Kidney (tissue), 14 donors: Measurements from ENCODE around the gene SPECC1. TPM values are rescaled to one million over a fixed set of nuclear protein-coding genes. Genes with fewer than 3 reads are reported as not detected.

Experiments used
- DNase-seq, 5 donors: peaks; one replicate each; pipeline ENCODE4 v3.0.0-alpha.2; 2013 to 2020
- FAIRE-seq: peaks from 2 replicates; lab custom pipeline; 2012; peaks lifted over from hg19 to GRCh38; lab: Jason Lieb, UNC
- H3K27ac ChIP-seq, 2 donors: one replicate each; pipeline ENCODE4 v1.7.0; 2013; ENCODE audit warnings: low read depth in 2 of 2, low read length in 2 of 2, inconsistent platforms in 1 of 2
- H3K27me3 ChIP-seq: one replicate; pipeline ENCODE4 v1.7.1; 2013; ENCODE audit warnings: low read length, inconsistent platforms; ENCODE audit not compliant: control insufficient read depth, insufficient read depth
- H3K36me3 ChIP-seq, 3 donors: one replicate each; pipeline versions ENCODE4 v1.7.0 to v1.7.1; 2013; ENCODE audit warnings: low read length in 3 of 3, control low read depth in 1 of 3, inconsistent platforms in 1 of 3; ENCODE audit not compliant: insufficient read depth in 3 of 3, control insufficient read depth in 2 of 3
- H3K4me1 ChIP-seq, 3 donors: one replicate each; pipeline versions ENCODE4 v1.7.0 to v1.7.1; 2013; ENCODE audit warnings: low read length in 3 of 3, inconsistent platforms in 1 of 3, low read depth in 1 of 3; ENCODE audit not compliant: control insufficient read depth in 2 of 3, insufficient read depth in 2 of 3
- H3K4me3 ChIP-seq, 3 donors: one replicate each; pipeline versions ENCODE4 v1.7.0 to v1.8.1; 2013; ENCODE audit warnings: low read length in 3 of 3, control low read depth in 1 of 3, inconsistent platforms in 1 of 3
- H3K9ac ChIP-seq, 3 donors: one replicate each; pipeline versions ENCODE4 v1.7.0 to v1.7.1; 2013; ENCODE audit warnings: low read length in 3 of 3, control low read depth in 1 of 3, inconsistent platforms in 1 of 3
- H3K9me3 ChIP-seq, 3 donors: one replicate each; pipeline versions ENCODE4 v1.7.0 to v1.7.1; 2013; ENCODE audit warnings: low read length in 3 of 3, control low read depth in 1 of 3, inconsistent platforms in 1 of 3; ENCODE audit not compliant: control insufficient read depth in 2 of 3, insufficient read depth in 1 of 3
- intact Hi-C: fragments of 100-400 bp; cut with DNase I; formaldehyde crosslinking; loops from one replicate; pipeline ENCODE4 v1.11.1; 2022
- polyA plus RNA-seq: library from polyadenylated mRNA; stranded (reverse); fragments of 350-450 nt; fragmentation: Illumina TruSeq; extraction: RNeasy Lipid Tissue Mini Kit (QIAGEN cat#74804); gene quantifications from one replicate; pipeline ENCODE4 v1.2.3, GENCODE V29; 2014; ENCODE audit warnings: low read depth, low replicate concordance; ENCODE audit not compliant: insufficient read depth
- total RNA-seq: library from RNA; stranded (reverse); fragmentation: NEBNext Ultra II Directional; extraction: Animal tissue kit (Norgen Biotek cat#: 25700); gene quantifications from one replicate; pipeline ENCODE4 v1.2.1, GENCODE V29; 2021
- TF ChIP-seq, protein P1 (sequence below): IDR thresholded peaks from 3 replicates; pipeline ENCODE4 v1.5.1; 2012; ENCODE audit warnings: mild to moderate bottlenecking, moderate library complexity, borderline replicate concordance; ENCODE audit not compliant: insufficient read depth; ENCODE audit errors: extremely low read depth
- donor health status: control.
- donor health status: control.
- donor health status: control.
- donor health status: control.
- donor health status: control.
- donor health status: DM: yes; HTN: yes; CAD: no.
- donor health status: Normal renal cell carcinoma (clear cell type).

The SPECC1 gene
- total and polyA plus RNA-seq, 2 donors from 2014 or later, result 7.6 to 29.1 TPM

GRCh38 chr17:20172376-20172775 lies 163.2 kb downstream of the SPECC1 start:
- no peaks in the 10 kb centered on the region for H3K27me3 ChIP-seq
- H3K27ac ChIP-seq, result no peak overlapping the region
- peaks cover 0 to 5% (median 0%) of the 10 kb centered on the region in 3 donors for H3K4me1 ChIP-seq
- no peak for DNase-seq
- intact Hi-C loops, result no loop called here
- no peaks in the 10 kb centered on the region for H3K9me3 ChIP-seq
- H3K4me3 ChIP-seq, result no peak overlapping the region
- no peaks in the 10 kb centered on the region for H3K36me3 ChIP-seq
- no peak for FAIRE-seq
- no peak overlapping the region for H3K9ac ChIP-seq
- TF ChIP-seq, protein P1, sequence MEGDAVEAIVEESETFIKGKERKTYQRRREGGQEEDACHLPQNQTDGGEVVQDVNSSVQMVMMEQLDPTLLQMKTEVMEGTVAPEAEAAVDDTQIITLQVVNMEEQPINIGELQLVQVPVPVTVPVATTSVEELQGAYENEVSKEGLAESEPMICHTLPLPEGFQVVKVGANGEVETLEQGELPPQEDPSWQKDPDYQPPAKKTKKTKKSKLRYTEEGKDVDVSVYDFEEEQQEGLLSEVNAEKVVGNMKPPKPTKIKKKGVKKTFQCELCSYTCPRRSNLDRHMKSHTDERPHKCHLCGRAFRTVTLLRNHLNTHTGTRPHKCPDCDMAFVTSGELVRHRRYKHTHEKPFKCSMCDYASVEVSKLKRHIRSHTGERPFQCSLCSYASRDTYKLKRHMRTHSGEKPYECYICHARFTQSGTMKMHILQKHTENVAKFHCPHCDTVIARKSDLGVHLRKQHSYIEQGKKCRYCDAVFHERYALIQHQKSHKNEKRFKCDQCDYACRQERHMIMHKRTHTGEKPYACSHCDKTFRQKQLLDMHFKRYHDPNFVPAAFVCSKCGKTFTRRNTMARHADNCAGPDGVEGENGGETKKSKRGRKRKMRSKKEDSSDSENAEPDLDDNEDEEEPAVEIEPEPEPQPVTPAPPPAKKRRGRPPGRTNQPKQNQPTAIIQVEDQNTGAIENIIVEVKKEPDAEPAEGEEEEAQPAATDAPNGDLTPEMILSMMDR, result no peak

- Histone ChIP-seq H3K36me3 (no peaks in the 10 kb centered on the region), H3K4me3 (no peak overlapping the region), H3K27ac (no peak overlapping the region), H3K4me1 (peaks cover 0 to 5% (median 0%) of the 10 kb centered on the region in 3 donors), H3K9ac (no peak overlapping the region), H3K9me3 (no peaks in the 10 kb centered on the region), H3K27me3 (no peaks in the 10 kb centered on the region)
- intact Hi-C loops, result no loop called here
- TF ChIP-seq, protein P1, result no peak
- no peak for FAIRE-seq
- peak in 2 of 5 donors; percentile 27 to 65 for DNase-seq
Observed at GRCh38 chr17:20173091-20173490, 163.9 kb downstream of the SPECC1 start.

DNA sequence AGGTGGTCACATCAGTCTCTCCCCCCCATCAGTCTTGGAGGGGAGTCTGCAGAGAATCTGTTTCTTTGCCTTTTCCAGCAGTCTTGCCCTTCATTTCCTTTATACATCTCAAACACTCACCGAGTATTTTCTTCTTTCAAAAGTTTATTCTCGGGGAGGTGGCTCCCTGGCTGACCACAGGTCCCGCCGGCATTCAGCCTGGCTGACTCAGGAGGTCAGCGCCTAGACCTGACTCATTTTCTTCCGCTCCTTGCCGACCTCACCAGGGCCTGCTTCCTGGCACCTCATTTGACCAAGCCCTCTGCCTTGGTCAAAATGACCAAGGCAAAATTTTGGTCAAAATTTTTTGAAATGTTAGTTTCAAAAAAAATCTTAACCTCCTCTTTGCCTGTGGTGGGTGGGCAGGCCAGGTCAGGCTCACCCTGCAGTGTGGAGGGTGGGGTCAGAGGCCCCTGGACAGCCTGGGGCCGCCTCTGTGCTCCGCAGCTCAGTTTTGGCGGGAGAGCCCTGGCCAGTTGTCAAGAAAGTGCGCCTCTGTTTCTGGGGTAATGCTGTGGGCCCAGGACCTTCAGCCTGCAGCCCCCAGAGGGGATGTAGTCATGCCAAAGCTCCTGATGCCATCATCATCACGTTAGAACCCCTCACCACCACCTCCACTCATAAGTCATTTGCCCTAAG lies 165.6 kb downstream of the SPECC1 start:
- H3K9me3 ChIP-seq, result no peaks in the 10 kb centered on the region
- intact Hi-C loops, result no loop called here
- peaks cover 0 to 5% (median 0%) of the 10 kb centered on the region in 3 donors for H3K4me1 ChIP-seq
- H3K9ac ChIP-seq, result no peak overlapping the region
- H3K27ac ChIP-seq, result no peak overlapping the region
- no peak for DNase-seq
- no peaks in the 10 kb centered on the region for H3K27me3 ChIP-seq
- no peak overlapping the region for H3K4me3 ChIP-seq
- TF ChIP-seq, protein P1, result no peak
- FAIRE-seq, result no peak
- H3K36me3 ChIP-seq, result no peaks in the 10 kb centered on the region
